OCI-LY3 (cell line): ENCODE results near the gene ACTG1.

ENCODE experiments used
- CTCF ChIP-seq: fragments of 200-600, 300-600 bp; sonication (generic); IDR thresholded peaks from 2 replicates; pipeline ENCODE4 v1.5.1; 2014; ENCODE audit warnings: antibody characterized with exemption, low read length, low read depth
- EZH2phosphoT487 ChIP-seq: fragments of 200-600 bp; shearing (Covaris generic); IDR thresholded peaks from 2 replicates; pipeline ENCODE4 v1.6.1; 2018; ENCODE audit warnings: antibody characterized with exemption, mixed run types, low read depth

- TF ChIP-seq CTCF: peak; percentile 29
- no peak for TF ChIP-seq EZH2phosphoT487
Measured at GRCh38 chr17:81537343-81537855, 24.8 kb upstream of the ACTG1 start.
